Progenitor cell of endocrine pancreas (in vitro differentiated cells): ENCODE measurements around the gene SLC39A11. TPM values are rescaled to one million over a fixed set of nuclear protein-coding genes. Genes with fewer than 3 reads are reported as not detected.

Experiments used
- DNase-seq: peaks from one replicate; pipeline ENCODE4 v3.0.0; 2021; ENCODE audit warnings: low spot score; ENCODE audit not compliant: unreplicated experiment
- H3K27ac Mint-ChIP-seq: 2 replicates; pipeline ENCODE4 v1.8.0; 2021; ENCODE audit warnings: mild to moderate bottlenecking, moderate library complexity, mixed read lengths
- H3K27me3 Mint-ChIP-seq: 2 replicates; pipeline ENCODE4 v1.8.0; 2021; ENCODE audit warnings: mixed read lengths
- H3K36me3 Mint-ChIP-seq: 2 replicates; pipeline ENCODE4 v1.8.0; 2022; ENCODE audit warnings: mixed read lengths; ENCODE audit not compliant: insufficient read depth
- H3K4me1 Mint-ChIP-seq: 2 replicates; pipeline ENCODE4 v1.8.0; 2021; ENCODE audit warnings: low read depth, mixed read lengths
- H3K4me3 Mint-ChIP-seq: 2 replicates; pipeline ENCODE4 v1.8.0; 2021; ENCODE audit warnings: low read depth, mild to moderate bottlenecking, moderate library complexity, mixed read lengths
- H3K9me3 Mint-ChIP-seq: 2 replicates; pipeline ENCODE4 v1.8.0; 2021; ENCODE audit warnings: low read depth, mixed read lengths
- long read RNA-seq: library from polyadenylated mRNA; unstranded; transcript quantifications from one replicate; pipeline ENCODE4 v2.0.0, GENCODE V29; 2020
- total RNA-seq: library from RNA; stranded (reverse); gene quantifications from 2 replicates; pipeline ENCODE4 v1.2.1, GENCODE V29; 2021
- TF ChIP-seq, protein P1 (sequence below): fragments of 200-600 bp; sonication (generic); IDR thresholded peaks from one replicate; pipeline ENCODE4 v1.5.0; 2021; ENCODE audit warnings: antibody characterized with exemption, mild to moderate bottlenecking; ENCODE audit not compliant: unreplicated experiment

SLC39A11 gene, protein sequence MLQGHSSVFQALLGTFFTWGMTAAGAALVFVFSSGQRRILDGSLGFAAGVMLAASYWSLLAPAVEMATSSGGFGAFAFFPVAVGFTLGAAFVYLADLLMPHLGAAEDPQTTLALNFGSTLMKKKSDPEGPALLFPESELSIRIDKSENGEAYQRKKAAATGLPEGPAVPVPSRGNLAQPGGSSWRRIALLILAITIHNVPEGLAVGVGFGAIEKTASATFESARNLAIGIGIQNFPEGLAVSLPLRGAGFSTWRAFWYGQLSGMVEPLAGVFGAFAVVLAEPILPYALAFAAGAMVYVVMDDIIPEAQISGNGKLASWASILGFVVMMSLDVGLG
- 18.0 and 20.5 TPM in 2 replicates for total RNA-seq
- long read RNA-seq, transcript SLC39A11-202 (10 exons, 2,752 nt): minor isoform, 5 of 34 reads
- long read RNA-seq, transcript SLC39A11-201 (10 exons, 2,737 nt): major isoform, 16 of 34 reads
- long read RNA-seq, partial matches to known transcripts: 2 of 34 reads
- long read RNA-seq, other reads (novel, unspliced or antisense): 11 of 34 reads

- TF ChIP-seq, protein P1, sequence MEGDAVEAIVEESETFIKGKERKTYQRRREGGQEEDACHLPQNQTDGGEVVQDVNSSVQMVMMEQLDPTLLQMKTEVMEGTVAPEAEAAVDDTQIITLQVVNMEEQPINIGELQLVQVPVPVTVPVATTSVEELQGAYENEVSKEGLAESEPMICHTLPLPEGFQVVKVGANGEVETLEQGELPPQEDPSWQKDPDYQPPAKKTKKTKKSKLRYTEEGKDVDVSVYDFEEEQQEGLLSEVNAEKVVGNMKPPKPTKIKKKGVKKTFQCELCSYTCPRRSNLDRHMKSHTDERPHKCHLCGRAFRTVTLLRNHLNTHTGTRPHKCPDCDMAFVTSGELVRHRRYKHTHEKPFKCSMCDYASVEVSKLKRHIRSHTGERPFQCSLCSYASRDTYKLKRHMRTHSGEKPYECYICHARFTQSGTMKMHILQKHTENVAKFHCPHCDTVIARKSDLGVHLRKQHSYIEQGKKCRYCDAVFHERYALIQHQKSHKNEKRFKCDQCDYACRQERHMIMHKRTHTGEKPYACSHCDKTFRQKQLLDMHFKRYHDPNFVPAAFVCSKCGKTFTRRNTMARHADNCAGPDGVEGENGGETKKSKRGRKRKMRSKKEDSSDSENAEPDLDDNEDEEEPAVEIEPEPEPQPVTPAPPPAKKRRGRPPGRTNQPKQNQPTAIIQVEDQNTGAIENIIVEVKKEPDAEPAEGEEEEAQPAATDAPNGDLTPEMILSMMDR: no peak
- Mint-ChIP-seq H3K27me3 (peaks cover 35% of the 10 kb centered on the region), H3K9me3 (no peaks in the 10 kb centered on the region), H3K36me3 (peaks cover 2% of the 10 kb centered on the region), H3K27ac (no peak within 1 kb of the TSS), H3K4me1 (peaks cover 26% of the 10 kb centered on the region), H3K4me3 (peak within 1 kb of the TSS; percentile 97)
- peak; percentile 71 for DNase-seq
Measured at GRCh38 chr17:73092523-73093135, at the start of gene SLC39A11. Gene SLC39A11 (minus strand): TSS chr17:73092688. CDS start chr17:73088764, 3,924 bp downstream.

- Mint-ChIP-seq H3K27me3 (peaks cover 40% of the 10 kb centered on the region), H3K27ac (no peak overlapping the region), H3K4me3 (no peak overlapping the region), H3K36me3 (no peaks in the 10 kb centered on the region), H3K4me1 (no peaks in the 10 kb centered on the region), H3K9me3 (peaks cover 15% of the 10 kb centered on the region)
- TF ChIP-seq, protein P1: no peak
- no peak for DNase-seq
Measured at GRCh38 chr17:73141411-73141810, 48.9 kb upstream of the SLC39A11 start.

- Mint-ChIP-seq H3K36me3 (no peaks in the 10 kb centered on the region), H3K4me3 (no peak overlapping the region), H3K4me1 (no peaks in the 10 kb centered on the region), H3K9me3 (peaks cover 10% of the 10 kb centered on the region), H3K27me3 (peaks cover 42% of the 10 kb centered on the region), H3K27ac (no peak overlapping the region)
- TF ChIP-seq, protein P1: no peak
- no peak for DNase-seq
Measured at GRCh38 chr17:73140566-73140965, 48.1 kb upstream of the SLC39A11 start.

DNA sequence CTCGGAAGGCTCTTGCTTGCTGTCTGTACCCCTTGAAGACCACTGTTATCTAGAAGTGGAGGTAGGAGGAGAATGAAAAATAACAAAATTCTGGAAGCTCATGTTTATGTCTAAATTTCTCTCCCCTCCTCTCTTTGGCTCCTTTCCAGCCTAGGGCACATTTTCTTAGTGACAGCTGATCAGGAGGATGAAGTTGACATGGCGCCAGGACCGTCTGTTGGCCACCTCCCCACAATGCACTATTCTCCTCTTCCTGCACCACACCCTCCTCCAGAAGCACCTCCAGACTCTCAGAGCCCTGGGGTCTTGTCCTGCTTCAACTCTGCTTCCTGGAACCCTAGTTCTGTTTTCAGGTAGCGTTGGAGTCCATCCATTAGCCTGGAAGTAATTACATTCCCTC, 46.8 kb upstream of the SLC39A11 start:
- DNase-seq: no peak
- H3K4me3 Mint-ChIP-seq: no peak overlapping the region
- H3K27ac Mint-ChIP-seq: no peak overlapping the region
- TF ChIP-seq, protein P1: no peak
- no peaks in the 10 kb centered on the region for H3K4me1 Mint-ChIP-seq
- H3K9me3 Mint-ChIP-seq: peaks cover 5% of the 10 kb centered on the region
- peaks cover 42% of the 10 kb centered on the region for H3K27me3 Mint-ChIP-seq
- no peaks in the 10 kb centered on the region for H3K36me3 Mint-ChIP-seq

DNA sequence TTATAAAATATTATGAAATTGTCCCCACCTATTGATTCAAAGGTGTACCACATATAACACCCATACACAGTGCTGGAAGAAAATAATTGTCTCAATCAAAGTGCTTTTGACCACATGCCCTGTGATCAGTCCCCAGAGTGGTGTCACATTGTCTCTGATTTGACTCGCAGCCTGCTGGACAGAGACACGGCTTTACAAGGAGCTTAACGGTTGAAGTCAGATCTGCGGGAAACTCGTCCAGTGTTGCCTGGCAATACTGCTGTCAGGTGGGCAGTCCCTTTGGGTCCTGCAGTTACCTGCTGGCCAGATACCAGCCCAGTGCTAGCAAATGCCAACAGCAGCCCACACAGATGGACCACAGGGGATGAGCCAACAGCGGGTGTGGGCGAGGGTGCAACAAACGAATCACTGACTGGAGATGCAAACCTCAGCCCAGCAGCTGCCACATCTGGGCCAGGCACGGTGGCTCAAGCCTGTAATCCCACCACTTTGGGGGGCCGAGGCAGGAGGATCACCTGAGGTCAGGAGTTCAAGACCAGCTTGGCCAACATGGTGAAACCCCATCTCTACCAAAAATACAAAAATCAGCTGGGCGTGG, 46.2 kb upstream of the SLC39A11 start:
- H3K36me3 Mint-ChIP-seq: no peaks in the 10 kb centered on the region
- H3K9me3 Mint-ChIP-seq: no peaks in the 10 kb centered on the region
- H3K27me3 Mint-ChIP-seq: peaks cover 39% of the 10 kb centered on the region
- TF ChIP-seq, protein P1: no peak
- DNase-seq: no peak
- no peak overlapping the region for H3K27ac Mint-ChIP-seq
- H3K4me1 Mint-ChIP-seq: no peaks in the 10 kb centered on the region
- no peak overlapping the region for H3K4me3 Mint-ChIP-seq
